GM12801 (cell line): ENCODE data around the gene MYZAP.

ENCODE experiments used
- TF ChIP-seq, protein P1 (sequence below): IDR thresholded peaks from one replicate; pipeline ENCODE4 v1.5.1; 2011; ENCODE audit warnings: control low read depth; ENCODE audit not compliant: insufficient read length; ENCODE audit errors: extremely low read depth

MYZAP gene

DNA sequence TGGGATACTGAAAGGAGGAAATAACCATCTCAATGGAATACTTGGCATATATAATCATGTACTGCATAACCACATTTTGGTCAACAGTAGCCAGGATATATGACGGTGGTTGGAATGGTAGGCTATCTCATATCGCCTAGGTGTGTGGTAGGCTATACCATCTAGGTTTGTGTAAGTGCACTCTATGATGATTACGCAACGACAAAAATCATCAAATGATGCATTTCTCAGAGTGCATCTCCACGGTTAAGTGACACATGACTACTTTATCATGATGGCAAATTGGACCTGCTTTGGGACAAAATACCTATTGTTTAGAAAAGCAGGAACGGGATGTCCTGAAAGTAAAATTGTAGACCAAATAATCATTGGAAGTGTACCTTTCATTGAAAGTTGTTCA, 2.8 kb downstream of the MYZAP start:
- TF ChIP-seq, protein P1, sequence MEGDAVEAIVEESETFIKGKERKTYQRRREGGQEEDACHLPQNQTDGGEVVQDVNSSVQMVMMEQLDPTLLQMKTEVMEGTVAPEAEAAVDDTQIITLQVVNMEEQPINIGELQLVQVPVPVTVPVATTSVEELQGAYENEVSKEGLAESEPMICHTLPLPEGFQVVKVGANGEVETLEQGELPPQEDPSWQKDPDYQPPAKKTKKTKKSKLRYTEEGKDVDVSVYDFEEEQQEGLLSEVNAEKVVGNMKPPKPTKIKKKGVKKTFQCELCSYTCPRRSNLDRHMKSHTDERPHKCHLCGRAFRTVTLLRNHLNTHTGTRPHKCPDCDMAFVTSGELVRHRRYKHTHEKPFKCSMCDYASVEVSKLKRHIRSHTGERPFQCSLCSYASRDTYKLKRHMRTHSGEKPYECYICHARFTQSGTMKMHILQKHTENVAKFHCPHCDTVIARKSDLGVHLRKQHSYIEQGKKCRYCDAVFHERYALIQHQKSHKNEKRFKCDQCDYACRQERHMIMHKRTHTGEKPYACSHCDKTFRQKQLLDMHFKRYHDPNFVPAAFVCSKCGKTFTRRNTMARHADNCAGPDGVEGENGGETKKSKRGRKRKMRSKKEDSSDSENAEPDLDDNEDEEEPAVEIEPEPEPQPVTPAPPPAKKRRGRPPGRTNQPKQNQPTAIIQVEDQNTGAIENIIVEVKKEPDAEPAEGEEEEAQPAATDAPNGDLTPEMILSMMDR, result no peak

DNA sequence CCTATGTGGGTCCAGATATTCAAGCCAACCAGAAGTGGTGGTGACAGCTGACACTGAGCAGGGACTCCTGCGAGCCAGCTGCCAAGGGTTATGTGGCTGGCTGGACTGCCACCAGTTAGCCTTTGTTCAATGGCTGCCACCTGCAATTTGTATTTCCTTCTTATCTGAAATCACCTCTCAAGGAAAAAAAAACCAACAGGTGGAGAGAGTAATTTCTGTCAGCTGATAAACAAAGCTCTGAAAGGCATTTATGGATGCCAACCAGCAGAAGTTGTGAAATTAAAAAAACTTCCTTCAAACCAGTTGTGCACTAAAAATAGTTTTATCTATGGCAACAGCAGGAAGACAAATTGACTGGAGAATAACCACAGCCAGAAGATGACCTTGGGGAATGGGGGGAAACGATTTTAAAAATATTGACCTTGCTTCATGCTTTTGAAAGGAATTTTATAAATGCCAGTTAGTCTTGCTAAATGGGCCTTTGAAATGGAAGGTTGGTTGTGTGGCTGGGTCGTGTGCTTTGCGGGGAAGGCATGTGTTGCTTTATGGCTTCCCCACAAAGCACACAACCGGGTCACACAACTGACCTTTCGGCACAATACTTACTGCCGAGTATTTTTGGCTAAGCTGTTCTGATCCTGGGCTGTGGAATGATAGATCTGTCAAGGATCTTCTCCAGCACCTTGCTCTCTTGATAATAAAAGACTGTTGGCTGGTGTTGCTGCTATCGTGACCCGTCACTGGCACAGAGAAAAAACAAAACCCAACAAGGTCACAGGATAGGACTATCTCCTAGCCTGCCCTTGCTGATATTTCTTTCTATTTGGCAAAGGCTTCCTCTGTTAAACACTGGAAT, 3.5 kb downstream of the MYZAP start:
- TF ChIP-seq, protein P1, result no peak

DNA sequence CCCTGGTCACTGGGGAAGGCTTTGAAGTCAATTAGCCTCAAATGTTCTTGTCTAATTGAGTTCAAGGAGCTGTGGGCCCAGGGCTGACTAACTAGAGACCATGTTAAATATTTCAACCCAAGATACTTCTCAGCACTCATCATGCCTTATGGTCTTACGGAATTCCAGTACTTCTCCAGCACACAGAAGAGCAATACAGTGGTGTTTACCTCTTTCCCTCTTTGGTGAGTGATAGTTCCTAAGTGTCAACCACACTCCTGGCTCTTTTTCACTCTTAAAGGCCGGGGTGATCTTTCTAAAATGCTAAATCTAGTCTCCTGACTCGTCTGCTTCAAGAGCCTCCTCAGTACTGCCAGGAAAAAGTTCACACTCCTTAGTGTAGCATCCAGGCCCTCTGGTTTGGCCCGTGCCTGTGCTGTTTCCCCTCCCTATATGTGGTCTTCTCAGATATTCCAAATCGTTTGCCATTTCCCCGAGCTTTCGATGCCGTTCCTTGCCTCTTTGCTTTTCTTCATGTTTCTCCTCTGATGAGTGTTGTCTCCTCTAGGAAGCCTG, 4.7 kb downstream of the MYZAP start:
- TF ChIP-seq, protein P1, result no peak

DNA sequence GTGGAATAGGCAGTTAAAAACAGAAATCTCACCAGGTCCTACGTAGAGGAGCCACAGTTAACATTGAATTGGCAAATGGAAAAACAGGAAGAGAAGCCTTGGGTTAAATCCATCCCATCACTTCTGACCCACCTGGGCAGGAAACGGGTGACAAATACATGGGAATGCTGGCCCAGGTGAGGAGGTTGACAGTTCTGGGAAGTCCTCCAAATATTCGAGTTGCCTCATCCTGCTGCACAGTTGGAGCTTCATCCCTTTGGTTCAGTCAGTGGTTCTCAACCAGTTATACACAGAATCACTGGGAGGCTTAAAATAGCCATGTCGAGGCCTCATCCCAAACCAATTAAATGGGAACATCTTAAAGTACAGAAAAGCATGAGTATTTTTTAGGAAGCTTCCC, 5.3 kb downstream of the MYZAP start:
- TF ChIP-seq, protein P1, result no peak

DNA sequence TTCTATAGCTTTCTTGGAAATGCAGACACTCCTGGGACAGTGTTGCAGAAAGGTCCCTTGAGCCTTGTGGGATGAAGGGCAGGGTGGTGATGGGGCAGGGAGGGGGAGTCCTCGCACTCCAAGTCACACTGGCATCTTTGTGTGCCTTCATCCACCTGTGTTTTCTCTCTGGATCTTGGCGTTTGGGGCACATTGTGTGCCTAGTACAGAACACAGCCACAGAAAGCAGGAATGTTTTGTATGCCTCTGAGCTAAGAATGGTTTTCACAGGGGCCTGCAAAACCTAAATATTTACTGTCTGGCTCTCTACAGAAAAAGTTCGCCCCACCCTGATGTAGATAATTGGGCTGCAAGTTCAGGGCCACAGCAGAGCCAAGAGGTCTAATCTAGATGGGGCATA, 5.7 kb downstream of the MYZAP start:
- TF ChIP-seq, protein P1, result no peak

DNA sequence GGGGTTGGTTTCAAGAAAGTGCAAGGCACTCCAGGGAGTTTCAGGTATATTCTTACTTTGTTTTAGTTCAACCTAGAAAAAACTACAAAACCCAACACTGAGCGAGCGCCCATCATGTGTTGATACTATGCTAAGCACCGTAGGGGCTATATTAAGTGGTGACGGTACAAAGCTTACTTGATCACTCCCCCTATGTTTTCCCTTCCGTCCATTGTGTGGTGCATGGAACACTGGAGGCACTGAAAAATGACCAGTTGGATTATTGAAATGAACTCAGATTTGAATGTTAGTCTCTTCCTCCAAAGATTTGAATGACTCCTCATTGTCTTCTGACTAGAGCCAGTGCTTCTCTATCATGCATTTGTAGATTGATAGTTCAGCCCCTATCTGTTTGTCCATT, 6.6 kb downstream of the MYZAP start:
- TF ChIP-seq, protein P1, result no peak

DNA sequence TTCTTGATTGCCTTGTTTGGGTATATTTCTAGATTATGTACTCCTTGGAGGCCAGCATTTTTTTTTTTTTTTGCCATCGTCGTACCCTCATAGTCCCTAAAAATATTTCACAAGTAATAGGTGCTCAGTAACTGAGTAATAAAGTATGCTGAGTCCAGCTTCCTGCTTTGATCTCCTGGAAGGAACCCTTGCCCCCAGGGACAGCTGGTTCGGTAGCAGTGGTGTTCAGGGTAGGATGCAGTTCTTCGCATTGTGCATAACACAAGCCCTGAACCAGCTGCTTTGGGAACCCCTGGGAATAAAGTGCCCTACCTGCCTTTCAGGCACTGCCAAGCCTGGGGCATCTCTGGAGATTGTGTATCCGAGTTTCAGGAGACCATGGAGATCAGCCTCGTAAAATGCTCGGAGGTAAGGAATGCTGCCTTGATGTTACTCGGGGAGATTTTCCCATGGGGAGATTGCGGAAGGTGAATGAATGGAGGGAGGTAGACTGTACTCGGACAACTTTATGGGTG, 7.6 kb downstream of the MYZAP start:
- TF ChIP-seq, protein P1, result no peak
